NT2/D1 (cell line): ENCODE measurements around the gene ELFN2.

ENCODE experiments used
- SUZ12 ChIP-seq: IDR thresholded peaks from 2 replicates; pipeline ENCODE4 v1.6.1; 2011; ENCODE audit not compliant: insufficient read length, insufficient read depth; ENCODE audit errors: extremely low read depth
- YY1 ChIP-seq: IDR thresholded peaks from 2 replicates; pipeline ENCODE4 v1.6.1; 2011; ENCODE audit not compliant: insufficient read length, insufficient read depth
- ZNF274 ChIP-seq: IDR thresholded peaks from 2 replicates; pipeline ENCODE4 v1.6.1; 2011; ENCODE audit warnings: mild to moderate bottlenecking, low read depth, low read length

DNA sequence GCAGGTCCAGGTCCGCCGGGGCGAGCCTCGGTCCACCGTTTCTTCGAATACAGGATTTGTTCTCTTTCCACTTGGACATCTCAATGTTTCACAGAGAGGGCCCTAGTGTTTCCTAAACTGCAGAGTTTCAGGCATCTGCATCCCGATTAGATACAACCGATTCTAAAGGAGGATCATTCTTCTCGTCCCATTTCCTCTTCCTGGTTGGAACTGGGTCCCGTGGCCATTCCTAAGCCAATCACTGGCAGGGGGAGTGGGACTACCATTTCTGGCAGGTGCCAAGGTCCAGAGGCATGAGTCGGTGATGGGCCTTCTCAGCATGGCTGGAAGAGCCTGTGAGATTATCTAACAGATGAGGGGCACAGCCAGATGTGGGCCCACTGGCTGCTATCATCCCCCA, 68.9 kb downstream of the ELFN2 start:
- TF ChIP-seq ZNF274: no peak
- TF ChIP-seq SUZ12: no peak
- no peak for TF ChIP-seq YY1
